ENCODE data around the gene TOX3.

The TOX3 gene

DNA sequence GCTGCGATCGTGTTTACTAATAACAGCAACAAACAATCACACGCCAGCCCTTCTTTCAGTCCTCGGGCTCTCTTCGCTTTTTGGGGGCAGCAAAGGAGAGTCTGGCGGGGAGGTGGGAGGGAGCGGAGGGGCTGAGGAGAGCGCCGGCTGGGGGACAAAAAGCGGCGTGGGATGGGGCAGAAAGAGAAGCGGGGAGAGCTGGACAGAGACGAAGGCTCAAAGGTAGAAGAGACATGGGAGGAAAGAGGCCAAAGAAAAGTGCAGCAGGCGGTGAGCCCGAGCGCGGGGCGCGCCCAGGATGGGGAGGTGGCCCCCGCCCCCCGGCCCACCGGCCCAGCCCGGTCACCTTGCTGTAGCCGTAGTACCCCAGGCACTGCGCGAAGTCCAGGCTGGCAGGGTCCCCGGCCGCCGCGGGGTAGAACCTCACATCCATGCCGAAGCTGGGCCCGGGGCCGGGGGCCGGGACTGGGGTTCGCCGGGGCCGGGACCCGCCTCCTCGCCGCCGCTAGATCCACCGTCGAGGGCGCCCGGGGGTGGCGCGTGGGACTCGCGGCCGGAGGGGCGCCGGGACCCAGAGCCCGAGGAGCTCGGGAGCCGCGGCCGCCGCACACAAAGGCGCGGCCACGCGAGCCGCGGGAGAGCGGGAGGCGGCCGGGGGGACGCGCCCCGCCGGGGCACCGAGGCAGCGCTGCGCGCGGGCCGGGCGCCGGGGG lies 496 bp downstream of the TOX3 start (continued):
- TF ChIP-seq ZBTB48 (tag by site-specific recombination; IDR thresholded peaks at IDR 0.05) (0 out of 2 replicates have a peak, but pooled peaks have one; percentile 18), ZNF561 (tag by site-specific recombination; IDR thresholded peaks at IDR 0.05; ENCODE audit: borderline replicate concordance) (no peak), ZNF23 (tag by site-specific recombination; IDR thresholded peaks at IDR 0.05; ENCODE audit: borderline replicate concordance) (no peak), KLF1 (tag by site-specific recombination; IDR thresholded peaks at IDR 0.05) (0 out of 2 replicates have a peak, but pooled peaks have one; percentile 28), ZBTB20 (tag by site-specific recombination; IDR thresholded peaks at IDR 0.05) (peak; percentile 81)
- TF ChIP-seq, protein P1, sequence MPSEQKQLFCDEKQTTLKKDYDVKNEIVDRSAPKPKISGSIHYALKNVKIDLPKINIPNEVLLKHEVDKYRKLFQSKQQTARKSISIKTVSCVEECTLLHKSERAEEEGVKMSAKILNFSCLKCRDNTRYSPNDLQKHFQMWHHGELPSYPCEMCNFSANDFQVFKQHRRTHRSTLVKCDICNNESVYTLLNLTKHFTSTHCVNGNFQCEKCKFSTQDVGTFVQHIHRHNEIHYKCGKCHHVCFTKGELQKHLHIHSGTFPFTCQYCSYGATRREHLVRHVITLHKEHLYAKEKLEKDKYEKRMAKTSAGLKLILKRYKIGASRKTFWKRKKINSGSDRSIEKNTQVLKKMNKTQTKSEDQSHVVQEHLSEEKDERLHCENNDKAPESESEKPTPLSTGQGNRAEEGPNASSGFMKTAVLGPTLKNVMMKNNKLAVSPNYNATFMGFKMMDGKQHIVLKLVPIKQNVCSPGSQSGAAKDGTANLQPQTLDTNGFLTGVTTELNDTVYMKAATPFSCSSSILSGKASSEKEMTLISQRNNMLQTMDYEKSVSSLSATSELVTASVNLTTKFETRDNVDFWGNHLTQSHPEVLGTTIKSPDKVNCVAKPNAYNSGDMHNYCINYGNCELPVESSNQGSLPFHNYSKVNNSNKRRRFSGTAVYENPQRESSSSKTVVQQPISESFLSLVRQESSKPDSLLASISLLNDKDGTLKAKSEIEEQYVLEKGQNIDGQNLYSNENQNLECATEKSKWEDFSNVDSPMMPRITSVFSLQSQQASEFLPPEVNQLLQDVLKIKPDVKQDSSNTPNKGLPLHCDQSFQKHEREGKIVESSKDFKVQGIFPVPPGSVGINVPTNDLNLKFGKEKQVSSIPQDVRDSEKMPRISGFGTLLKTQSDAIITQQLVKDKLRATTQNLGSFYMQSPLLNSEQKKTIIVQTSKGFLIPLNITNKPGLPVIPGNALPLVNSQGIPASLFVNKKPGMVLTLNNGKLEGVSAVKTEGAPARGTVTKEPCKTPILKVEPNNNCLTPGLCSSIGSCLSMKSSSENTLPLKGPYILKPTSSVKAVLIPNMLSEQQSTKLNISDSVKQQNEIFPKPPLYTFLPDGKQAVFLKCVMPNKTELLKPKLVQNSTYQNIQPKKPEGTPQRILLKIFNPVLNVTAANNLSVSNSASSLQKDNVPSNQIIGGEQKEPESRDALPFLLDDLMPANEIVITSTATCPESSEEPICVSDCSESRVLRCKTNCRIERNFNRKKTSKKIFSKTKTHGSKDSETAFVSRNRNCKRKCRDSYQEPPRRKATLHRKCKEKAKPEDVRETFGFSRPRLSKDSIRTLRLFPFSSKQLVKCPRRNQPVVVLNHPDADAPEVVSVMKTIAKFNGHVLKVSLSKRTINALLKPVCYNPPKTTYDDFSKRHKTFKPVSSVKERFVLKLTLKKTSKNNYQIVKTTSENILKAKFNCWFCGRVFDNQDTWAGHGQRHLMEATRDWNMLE (tag by site-specific recombination; conservative IDR thresholded peaks at IDR 0.05; ENCODE audit: low read depth): no peak
- TF ChIP-seq, protein P2, sequence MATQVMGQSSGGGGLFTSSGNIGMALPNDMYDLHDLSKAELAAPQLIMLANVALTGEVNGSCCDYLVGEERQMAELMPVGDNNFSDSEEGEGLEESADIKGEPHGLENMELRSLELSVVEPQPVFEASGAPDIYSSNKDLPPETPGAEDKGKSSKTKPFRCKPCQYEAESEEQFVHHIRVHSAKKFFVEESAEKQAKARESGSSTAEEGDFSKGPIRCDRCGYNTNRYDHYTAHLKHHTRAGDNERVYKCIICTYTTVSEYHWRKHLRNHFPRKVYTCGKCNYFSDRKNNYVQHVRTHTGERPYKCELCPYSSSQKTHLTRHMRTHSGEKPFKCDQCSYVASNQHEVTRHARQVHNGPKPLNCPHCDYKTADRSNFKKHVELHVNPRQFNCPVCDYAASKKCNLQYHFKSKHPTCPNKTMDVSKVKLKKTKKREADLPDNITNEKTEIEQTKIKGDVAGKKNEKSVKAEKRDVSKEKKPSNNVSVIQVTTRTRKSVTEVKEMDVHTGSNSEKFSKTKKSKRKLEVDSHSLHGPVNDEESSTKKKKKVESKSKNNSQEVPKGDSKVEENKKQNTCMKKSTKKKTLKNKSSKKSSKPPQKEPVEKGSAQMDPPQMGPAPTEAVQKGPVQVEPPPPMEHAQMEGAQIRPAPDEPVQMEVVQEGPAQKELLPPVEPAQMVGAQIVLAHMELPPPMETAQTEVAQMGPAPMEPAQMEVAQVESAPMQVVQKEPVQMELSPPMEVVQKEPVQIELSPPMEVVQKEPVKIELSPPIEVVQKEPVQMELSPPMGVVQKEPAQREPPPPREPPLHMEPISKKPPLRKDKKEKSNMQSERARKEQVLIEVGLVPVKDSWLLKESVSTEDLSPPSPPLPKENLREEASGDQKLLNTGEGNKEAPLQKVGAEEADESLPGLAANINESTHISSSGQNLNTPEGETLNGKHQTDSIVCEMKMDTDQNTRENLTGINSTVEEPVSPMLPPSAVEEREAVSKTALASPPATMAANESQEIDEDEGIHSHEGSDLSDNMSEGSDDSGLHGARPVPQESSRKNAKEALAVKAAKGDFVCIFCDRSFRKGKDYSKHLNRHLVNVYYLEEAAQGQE (tag by site-specific recombination; IDR thresholded peaks at IDR 0.05): peak; percentile 85

DNA sequence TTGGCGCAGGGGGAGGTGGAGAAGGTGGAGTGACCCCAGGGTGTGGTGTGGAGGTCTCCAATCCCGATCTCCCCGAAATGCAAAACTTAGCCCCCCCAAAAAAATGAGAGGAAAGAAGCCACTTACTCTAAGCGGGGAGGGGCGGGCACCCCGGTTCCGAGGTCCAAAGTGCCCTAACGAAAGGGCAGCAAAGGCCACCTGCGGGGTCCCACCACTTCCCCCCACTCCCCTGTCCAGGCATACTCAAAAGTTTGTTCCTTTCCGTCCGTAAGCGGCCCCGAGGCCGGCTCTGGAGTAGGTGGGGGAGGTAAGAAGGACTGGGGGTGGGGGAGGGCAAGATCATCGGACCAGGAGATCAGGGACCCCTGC lies 1.1 kb downstream of the TOX3 start:
- H3K4me3 ChIP-seq (ENCODE audit: low read depth, low read length): peak overlapping the region; percentile 63
- no peaks in the 10 kb centered on the region for H3K36me3 ChIP-seq (ENCODE audit: control insufficient read depth in 2 of 2, insufficient read depth in 1 of 2, low read length in 2 of 2)
- peak overlapping the region; percentile 82; the same call in 1 of the 2 replicates for H3K27ac ChIP-seq (ENCODE audit: extremely low read depth, low read depth, low read length)
- POLR2A ChIA-PET: no interaction called here
- H3K9me3 ChIP-seq (ENCODE audit: control insufficient read depth, insufficient read depth, low read depth, low read length): no peaks in the 10 kb centered on the region
- TF ChIP-seq ZNF341 (tag by site-specific recombination; IDR thresholded peaks at IDR 0.05; ENCODE audit: low read depth) (peak; percentile 13; the same call in 1 of the 2 replicates), ZNF530 (tag by site-specific recombination; IDR thresholded peaks at IDR 0.05; ENCODE audit: low read depth) (no peak), ZNF223 (tag by site-specific recombination; IDR thresholded peaks at IDR 0.05) (no peak), ZNF335 (tag by site-specific recombination; conservative IDR thresholded peaks at IDR 0.05) (peak; percentile 51; the same call in 1 of the 2 replicates)
- TF ChIP-seq, protein P3, sequence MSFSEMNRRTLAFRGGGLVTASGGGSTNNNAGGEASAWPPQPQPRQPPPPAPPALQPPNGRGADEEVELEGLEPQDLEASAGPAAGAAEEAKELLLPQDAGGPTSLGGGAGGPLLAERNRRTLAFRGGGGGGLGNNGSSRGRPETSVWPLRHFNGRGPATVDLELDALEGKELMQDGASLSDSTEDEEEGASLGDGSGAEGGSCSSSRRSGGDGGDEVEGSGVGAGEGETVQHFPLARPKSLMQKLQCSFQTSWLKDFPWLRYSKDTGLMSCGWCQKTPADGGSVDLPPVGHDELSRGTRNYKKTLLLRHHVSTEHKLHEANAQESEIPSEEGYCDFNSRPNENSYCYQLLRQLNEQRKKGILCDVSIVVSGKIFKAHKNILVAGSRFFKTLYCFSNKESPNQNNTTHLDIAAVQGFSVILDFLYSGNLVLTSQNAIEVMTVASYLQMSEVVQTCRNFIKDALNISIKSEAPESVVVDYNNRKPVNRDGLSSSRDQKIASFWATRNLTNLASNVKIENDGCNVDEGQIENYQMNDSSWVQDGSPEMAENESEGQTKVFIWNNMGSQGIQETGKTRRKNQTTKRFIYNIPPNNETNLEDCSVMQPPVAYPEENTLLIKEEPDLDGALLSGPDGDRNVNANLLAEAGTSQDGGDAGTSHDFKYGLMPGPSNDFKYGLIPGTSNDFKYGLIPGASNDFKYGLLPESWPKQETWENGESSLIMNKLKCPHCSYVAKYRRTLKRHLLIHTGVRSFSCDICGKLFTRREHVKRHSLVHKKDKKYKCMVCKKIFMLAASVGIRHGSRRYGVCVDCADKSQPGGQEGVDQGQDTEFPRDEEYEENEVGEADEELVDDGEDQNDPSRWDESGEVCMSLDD (tag by site-specific recombination; IDR thresholded peaks at IDR 0.05): 0 out of 2 replicates have a peak, but pooled peaks have one; percentile 24
- TF ChIP-seq, protein P4, sequence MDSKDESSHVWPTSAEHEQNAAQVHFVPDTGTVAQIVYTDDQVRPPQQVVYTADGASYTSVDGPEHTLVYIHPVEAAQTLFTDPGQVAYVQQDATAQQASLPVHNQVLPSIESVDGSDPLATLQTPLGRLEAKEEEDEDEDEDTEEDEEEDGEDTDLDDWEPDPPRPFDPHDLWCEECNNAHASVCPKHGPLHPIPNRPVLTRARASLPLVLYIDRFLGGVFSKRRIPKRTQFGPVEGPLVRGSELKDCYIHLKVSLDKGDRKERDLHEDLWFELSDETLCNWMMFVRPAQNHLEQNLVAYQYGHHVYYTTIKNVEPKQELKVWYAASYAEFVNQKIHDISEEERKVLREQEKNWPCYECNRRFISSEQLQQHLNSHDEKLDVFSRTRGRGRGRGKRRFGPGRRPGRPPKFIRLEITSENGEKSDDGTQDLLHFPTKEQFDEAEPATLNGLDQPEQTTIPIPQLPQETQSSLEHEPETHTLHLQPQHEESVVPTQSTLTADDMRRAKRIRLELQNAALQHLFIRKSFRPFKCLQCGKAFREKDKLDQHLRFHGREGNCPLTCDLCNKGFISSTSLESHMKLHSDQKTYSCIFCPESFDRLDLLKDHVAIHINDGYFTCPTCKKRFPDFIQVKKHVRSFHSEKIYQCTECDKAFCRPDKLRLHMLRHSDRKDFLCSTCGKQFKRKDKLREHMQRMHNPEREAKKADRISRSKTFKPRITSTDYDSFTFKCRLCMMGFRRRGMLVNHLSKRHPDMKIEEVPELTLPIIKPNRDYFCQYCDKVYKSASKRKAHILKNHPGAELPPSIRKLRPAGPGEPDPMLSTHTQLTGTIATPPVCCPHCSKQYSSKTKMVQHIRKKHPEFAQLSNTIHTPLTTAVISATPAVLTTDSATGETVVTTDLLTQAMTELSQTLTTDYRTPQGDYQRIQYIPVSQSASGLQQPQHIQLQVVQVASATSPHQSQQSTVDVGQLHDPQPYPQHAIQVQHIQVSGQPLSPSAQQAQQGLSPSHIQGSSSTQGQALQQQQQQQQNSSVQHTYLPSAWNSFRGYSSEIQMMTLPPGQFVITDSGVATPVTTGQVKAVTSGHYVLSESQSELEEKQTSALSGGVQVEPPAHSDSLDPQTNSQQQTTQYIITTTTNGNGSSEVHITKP (tag by site-specific recombination; IDR thresholded peaks at IDR 0.05): peak; percentile 82
- H3K4me1 ChIP-seq (ENCODE audit: control insufficient read depth, insufficient read depth, low read length): peaks cover 20% of the 10 kb centered on the region
- CTCF ChIA-PET: no interaction called here

Measured in HEK293 (cell line).